H1 (cell line): ENCODE results near the gene GNG13. TPM values are rescaled to one million over a fixed set of nuclear protein-coding genes. Genes with fewer than 3 reads are reported as not detected.

Source experiments
- CTCF ChIA-PET: fragments of 300-600 bp; sonication (Branson Sonifier 250); formaldehyde crosslinking; loops from one replicate; lab custom pipeline; 2021; ENCODE audit not compliant: partially characterized antibody; lab: Charles Lee
- POLR2A ChIA-PET: fragments of 300-600 bp; sonication (Branson Sonifier 250); formaldehyde crosslinking; loops from one replicate; lab custom pipeline; 2021; ENCODE audit warnings: inconsistent platforms; ENCODE audit not compliant: partially characterized antibody; lab: Charles Lee
- DNase-seq, 2 experiments: peaks; one replicate each; pipeline versions ENCODE4 v3.0.0 to v3.0.0-alpha.2; 2010 to 2022; ENCODE audit warnings: low spot score in 2 of 2, low read depth in 1 of 2, mixed read lengths in 1 of 2
- FAIRE-seq: peaks from 2 replicates; lab custom pipeline; 2011; peaks lifted over from hg19 to GRCh38; lab: Jason Lieb, UNC
- H2AFZ ChIP-seq: 2 replicates; pipeline ENCODE4 v1.8.1; 2012; ENCODE audit warnings: low read length, inconsistent platforms
- H2AK5ac ChIP-seq: 2 replicates; pipeline ENCODE4 v1.6.1; 2013; ENCODE audit warnings: low read depth, low read length
- H2BK120ac ChIP-seq: replicated peaks from 2 replicates; pipeline ENCODE3; 2013; ENCODE audit warnings: low read depth, low read length, inconsistent platforms
- H2BK12ac ChIP-seq: 2 replicates; pipeline ENCODE4 v1.6.1; 2013; ENCODE audit warnings: low read depth, low read length
- H2BK15ac ChIP-seq: 2 replicates; pipeline ENCODE4 v1.6.1; 2013; ENCODE audit warnings: low read length
- H2BK20ac ChIP-seq: 2 replicates; pipeline ENCODE4 v1.6.1; 2013; ENCODE audit warnings: low read length
- H2BK5ac ChIP-seq: 2 replicates; pipeline ENCODE4 v1.6.1; 2013; ENCODE audit warnings: low read depth, low read length
- H3K14ac ChIP-seq: 2 replicates; pipeline ENCODE4 v1.6.1; 2013; ENCODE audit warnings: inconsistent platforms; ENCODE audit not compliant: insufficient read length
- H3K18ac ChIP-seq: 2 replicates; pipeline ENCODE4 v1.6.1; 2013; ENCODE audit warnings: low read length; ENCODE audit errors: extremely low read depth
- H3K23ac ChIP-seq: 2 replicates; pipeline ENCODE4 v1.6.1; 2013; ENCODE audit warnings: inconsistent platforms; ENCODE audit not compliant: insufficient read length
- H3K23me2 ChIP-seq: 2 replicates; pipeline ENCODE4 v1.6.1; 2013; ENCODE audit warnings: low read depth, low read length
- H3K27ac ChIP-seq: 2 replicates; pipeline ENCODE4 v1.6.1; 2011; ENCODE audit warnings: low read depth, low read length, inconsistent platforms
- H3K27me3 ChIP-seq, 4 experiments: replicated peaks in 1 of 4; 1 replicate in 1 of 4; 2 replicates in 3 of 4; pipeline versions ENCODE4 v1.6.1 to v1.8.1; 2011 to 2013; ENCODE audit warnings: low read length in 3 of 4, mild to moderate bottlenecking in 3 of 4, inconsistent platforms in 2 of 4, mixed read lengths in 2 of 4, moderate library complexity in 1 of 4; ENCODE audit not compliant: control insufficient read depth in 3 of 4, insufficient read depth in 3 of 4; ENCODE audit errors: extremely low read depth in 1 of 4
- H3K36me3 ChIP-seq, 4 experiments: 2 replicates each; pipeline versions ENCODE4 v1.6.1 to v1.8.1; 2011 to 2013; ENCODE audit warnings: mild to moderate bottlenecking in 4 of 4, low read length in 3 of 4, moderate library complexity in 2 of 4, control low read depth in 1 of 4, inconsistent platforms in 1 of 4; ENCODE audit not compliant: insufficient read depth in 4 of 4, control insufficient read depth in 2 of 4
- H3K4ac ChIP-seq: replicated peaks from 2 replicates; pipeline ENCODE3; 2013; ENCODE audit warnings: low read length, low read depth, mixed read lengths, inconsistent platforms; ENCODE audit not compliant: insufficient read length
- H3K4me1 ChIP-seq, 4 experiments: replicated peaks in 1 of 4; 1 replicate in 1 of 4; 2 replicates in 3 of 4; pipeline versions ENCODE4 v1.6.1 to v1.8.1; 2011 to 2013; ENCODE audit warnings: low read length in 3 of 4, inconsistent platforms in 2 of 4, mixed read lengths in 1 of 4; ENCODE audit not compliant: insufficient read depth in 4 of 4, control insufficient read depth in 3 of 4
- H3K4me2 ChIP-seq, 2 experiments: 2 replicates each; pipeline versions ENCODE4 v1.6.1 to v1.8.1; 2011 to 2013; ENCODE audit warnings: low read depth in 2 of 2, low read length in 2 of 2, control low read depth in 1 of 2, inconsistent platforms in 1 of 2, mild to moderate bottlenecking in 1 of 2; ENCODE audit not compliant: insufficient read depth in 1 of 2
- H3K4me3 ChIP-seq, 4 experiments: fragments of 200-600, 300-600 bp in 1 of 4; sonication (generic), shearing (Covaris generic), sonication (Bioruptor Twin) in 1 of 4; 2 replicates each; pipeline versions ENCODE4 v1.5.1 to v1.8.1; 2011 to 2016; ENCODE audit warnings: low read length in 4 of 4, low read depth in 3 of 4, control low read depth in 2 of 4, inconsistent platforms in 2 of 4, mild to moderate bottlenecking in 2 of 4, mixed read lengths in 1 of 4, moderate library complexity in 1 of 4; ENCODE audit not compliant: insufficient read depth in 2 of 4; ENCODE audit errors: extremely low read depth in 1 of 4
- H3K56ac ChIP-seq: replicated peaks from 2 replicates; pipeline ENCODE3; 2013; ENCODE audit warnings: low read depth, mild to moderate bottlenecking, mixed read lengths, low read length, inconsistent platforms; ENCODE audit not compliant: insufficient read length
- H3K79me1 ChIP-seq: 2 replicates; pipeline ENCODE4 v1.6.1; 2013; ENCODE audit warnings: low read depth, low read length, control low read depth
- H3K79me2 ChIP-seq, 2 experiments: 2 replicates each; pipeline versions ENCODE4 v1.6.1 to v1.8.1; 2012 to 2013; ENCODE audit warnings: low read length in 2 of 2, mild to moderate bottlenecking in 2 of 2, inconsistent platforms in 1 of 2; ENCODE audit not compliant: insufficient read depth in 2 of 2, control insufficient read depth in 1 of 2
- H3K9ac ChIP-seq, 4 experiments: replicated peaks in 1 of 4; 1 replicate in 1 of 4; 2 replicates in 3 of 4; pipeline versions ENCODE4 v1.6.1 to v1.8.1; 2011 to 2013; ENCODE audit warnings: low read depth in 3 of 4, low read length in 3 of 4, control low read depth in 2 of 4, mild to moderate bottlenecking in 2 of 4, moderate library complexity in 2 of 4, inconsistent platforms in 1 of 4; ENCODE audit errors: extremely low read depth in 1 of 4
- H3K9me3 ChIP-seq, 2 experiments: 2 replicates each; pipeline versions ENCODE4 v1.6.1 to v1.8.1; 2012 to 2013; ENCODE audit warnings: mild to moderate bottlenecking in 2 of 2, moderate library complexity in 2 of 2, control low read depth in 1 of 2, inconsistent platforms in 1 of 2, low read depth in 1 of 2, low read length in 1 of 2, mixed read lengths in 1 of 2; ENCODE audit not compliant: insufficient read depth in 2 of 2
- H4K20me1 ChIP-seq, 2 experiments: replicated peaks in 1 of 2; 2 replicates each; pipeline versions ENCODE3 to v1.8.1; 2011 to 2013; ENCODE audit warnings: inconsistent platforms in 2 of 2, low read length in 2 of 2, mild to moderate bottlenecking in 1 of 2; ENCODE audit not compliant: insufficient read depth in 2 of 2, control insufficient read depth in 1 of 2
- H4K5ac ChIP-seq: 2 replicates; pipeline ENCODE4 v1.6.1; 2013; ENCODE audit warnings: low read length, low read depth, mixed read lengths, inconsistent platforms; ENCODE audit not compliant: insufficient read length
- H4K8ac ChIP-seq: 2 replicates; pipeline ENCODE4 v1.8.0; 2013; ENCODE audit warnings: mild to moderate bottlenecking, moderate library complexity, low read length, inconsistent platforms; ENCODE audit not compliant: insufficient read depth; ENCODE audit errors: extremely low read depth
- H4K91ac ChIP-seq: replicated peaks from 2 replicates; pipeline ENCODE3; 2013; ENCODE audit warnings: low read length, mixed read lengths, inconsistent platforms; ENCODE audit not compliant: insufficient read length
- CREB1 ChIP-seq: IDR thresholded peaks from 2 replicates; pipeline ENCODE4 v1.6.1; 2012; ENCODE audit warnings: inconsistent platforms
- E2F6 ChIP-seq: IDR thresholded peaks from 2 replicates; pipeline ENCODE4 v1.6.1; 2012; ENCODE audit warnings: inconsistent platforms
- EP300 ChIP-seq, 2 experiments: IDR thresholded peaks; 1 replicate in 1 of 2; 2 replicates in 1 of 2; pipeline ENCODE4 v1.6.1; 2011 to 2012; ENCODE audit warnings: low read depth in 2 of 2, low read length in 2 of 2, mild to moderate bottlenecking in 2 of 2, borderline replicate concordance in 1 of 2, inconsistent platforms in 1 of 2, moderate library complexity in 1 of 2
- FOSL1 ChIP-seq: IDR thresholded peaks from 2 replicates; pipeline ENCODE4 v1.6.1; 2011; ENCODE audit warnings: mild to moderate bottlenecking, low read depth, low read length, moderate library complexity; ENCODE audit not compliant: insufficient read depth
- HDAC6 ChIP-seq: IDR thresholded peaks from one replicate; pipeline ENCODE4 v1.7.1; 2012; ENCODE audit warnings: low read depth, mild to moderate bottlenecking, inconsistent platforms, low read length, moderate library complexity
- POLR2AphosphoS5 ChIP-seq: IDR thresholded peaks from 2 replicates; pipeline ENCODE4 v1.6.1; 2011; ENCODE audit warnings: low read depth, low read length
- POU5F1 ChIP-seq: IDR thresholded peaks from 2 replicates; pipeline ENCODE4 v1.6.1; 2011; ENCODE audit warnings: low read depth, mild to moderate bottlenecking, low read length, moderate library complexity
- SAP30 ChIP-seq: fragments of 300-600 bp; sonication (generic); IDR thresholded peaks from 2 replicates; pipeline ENCODE4 v1.7.1; 2012; ENCODE audit warnings: low read length, moderate library complexity, mild to moderate bottlenecking, inconsistent platforms; ENCODE audit not compliant: insufficient read depth, insufficient replicate concordance
- SIRT6 ChIP-seq: IDR thresholded peaks from one replicate; pipeline ENCODE4 v1.7.1; 2012; ENCODE audit warnings: low read length, inconsistent platforms
- SIX5 ChIP-seq: IDR thresholded peaks from 2 replicates; pipeline ENCODE4 v1.6.1; 2011; ENCODE audit warnings: mild to moderate bottlenecking, low read depth, low read length
- SP1 ChIP-seq: IDR thresholded peaks from 2 replicates; pipeline ENCODE4 v1.6.1; 2011; ENCODE audit warnings: low read depth, low read length
- SP2 ChIP-seq: IDR thresholded peaks from 2 replicates; pipeline ENCODE4 v1.6.1; 2012; ENCODE audit warnings: mild to moderate bottlenecking, low read length, inconsistent platforms
- SP4 ChIP-seq: IDR thresholded peaks from 2 replicates; pipeline ENCODE4 v1.6.1; 2012; ENCODE audit warnings: low read length, inconsistent platforms
- SRF ChIP-seq: IDR thresholded peaks from 2 replicates; pipeline ENCODE4 v1.6.1; 2011; ENCODE audit warnings: mild to moderate bottlenecking, low read depth, low read length, moderate library complexity
- SUZ12 ChIP-seq: fragments of 200-600 bp; sonication (generic); IDR thresholded peaks from 2 replicates; pipeline ENCODE4 v1.6.1; 2012; ENCODE audit warnings: mild to moderate bottlenecking, inconsistent platforms, low read length, moderate library complexity, mixed read lengths
- WGBS, 2 experiments: shearing (Covaris generic) in 1 of 2; methylation state at CpG; one replicate each; pipeline versions ENCODE4 v1.1.6 to v1.1.7; 2013 to 2015; ENCODE audit warnings: low lambda C conversion rate in 2 of 2, mixed read lengths in 2 of 2, inconsistent platforms in 1 of 2, low coverage in 1 of 2, missing lambda C conversion rate in 1 of 2; ENCODE audit not compliant: insufficient replicate concordance in 2 of 2, insufficient coverage in 1 of 2, insufficient read length in 1 of 2; ENCODE audit errors: extremely low coverage in 1 of 2, missing lambda C conversion rate in 1 of 2; 5-methylcytosine and 5-hydroxymethylcytosine counted together
- polyA plus RNA-seq, 7 experiments: library from polyadenylated mRNA; depleted of rRNA in 3 of 7; stranded (reverse) in 5 of 7; unstranded in 2 of 7; fragments of >200 nt in 5 of 7; fragments of 200-250 nt in 2 of 7; gene quantifications; 1 replicate in 5 of 7; 2 replicates in 1 of 7; 4 replicates in 1 of 7; pipeline versions ENCODE4 v1.2.1 to v1.2.3, GENCODE V29; 2011 to 2013; ENCODE audit warnings: missing spikeins in 2 of 7, mixed read lengths in 2 of 7
- total RNA-seq: library from RNA; stranded (reverse); fragmentation: NEBNext Ultra II Directional; extraction: Animal tissue kit (Norgen Biotek cat#: 25700); gene quantifications from 2 replicates; pipeline ENCODE4 v1.2.1, GENCODE V29; 2021

Gene GNG13
- total and polyA plus RNA-seq, 2 of the 8 experiments (the other 6 are each of a cell fraction or from before 2014, with no cell fraction given): not detected

DNA sequence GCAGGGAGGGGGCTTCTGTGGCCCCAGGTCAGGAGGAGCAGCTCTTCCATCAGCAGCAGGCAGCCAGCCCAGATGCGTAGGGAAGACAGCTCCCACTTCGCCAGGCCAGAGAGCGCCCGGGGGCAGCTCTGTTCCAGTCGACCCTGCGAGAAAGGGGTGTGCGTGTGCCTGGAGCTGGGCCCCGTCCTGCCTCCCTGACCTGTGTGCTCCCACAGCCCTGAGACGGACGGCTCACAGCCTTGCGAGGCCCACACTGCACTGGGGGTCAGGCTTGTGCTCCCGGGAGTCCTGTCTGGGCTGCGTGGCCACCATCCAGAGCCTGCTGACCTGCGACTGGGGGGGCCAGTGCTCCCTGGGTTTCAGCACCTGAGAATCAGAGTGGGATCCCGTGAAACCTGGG, 40.5 kb downstream of the GNG13 start:
- no peak for DNase-seq
- H3K14ac ChIP-seq: no peak overlapping the region
- H3K18ac ChIP-seq: no peak overlapping the region
- H3K56ac ChIP-seq: no peak overlapping the region
- ChIA-PET CTCF (interaction anchor here (1.0 to 5.0 kb wide), 6 partner anchors 12 to 48 kb away, joined by 3 to 38 read pairs (median 6); partner anchors contain the start of gene CCDC78), POLR2A (interaction anchor here (0.7 to 2.9 kb wide), 8 partner anchors 8 to 42 kb away, joined by 3 to 8 read pairs (median 5); partner anchors contain the start of gene CIAO3)
- no peaks in the 10 kb centered on the region for H3K27me3 ChIP-seq
- H3K4ac ChIP-seq: no peak overlapping the region
- no peak overlapping the region for H2BK15ac ChIP-seq
- no peaks in the 10 kb centered on the region for H4K20me1 ChIP-seq
- H3K23me2 ChIP-seq: no peaks in the 10 kb centered on the region
- 0 out of 4 replicates have a peak, but pooled peaks cover 0 to 3% of the 10 kb centered on the region in 2 experiments for H3K9me3 ChIP-seq
- no peak overlapping the region for H2BK5ac ChIP-seq
- no peak overlapping the region for H3K27ac ChIP-seq
- H3K79me2 ChIP-seq: no peaks in the 10 kb centered on the region
- H2BK12ac ChIP-seq: no peak overlapping the region
- FAIRE-seq: no peak
- no peak overlapping the region for H3K23ac ChIP-seq
- H4K8ac ChIP-seq: no peak overlapping the region
- H2BK20ac ChIP-seq: no peak overlapping the region
- no peak overlapping the region for H3K4me3 ChIP-seq
- H3K4me1 ChIP-seq: peaks cover 0 to 2% (median 0%) of the 10 kb centered on the region in 4 experiments; a peak in 1 of 7 replicates
- H4K5ac ChIP-seq: no peak overlapping the region
- 0 out of 2 replicates have a peak overlapping the region, but pooled peaks have one; percentile 1 for H2AK5ac ChIP-seq
- H2AFZ ChIP-seq: no peak overlapping the region
- 89% methylated on average over 14 of the region's 15 CpGs; no CpG with 5 or more reads in 1 of the 2 experiments for WGBS, 2 experiments
- H3K79me1 ChIP-seq: no peaks in the 10 kb centered on the region
- no peak overlapping the region for H3K9ac ChIP-seq
- no peak overlapping the region for H4K91ac ChIP-seq
- H3K4me2 ChIP-seq: no peak overlapping the region
- no peaks in the 10 kb centered on the region for H3K36me3 ChIP-seq
- no peak overlapping the region for H2BK120ac ChIP-seq
- TF ChIP-seq HDAC6 (no peak), POLR2AphosphoS5 (no peak), POU5F1 (no peak), SAP30 (no peak), SP2 (no peak), SP1 (no peak), SRF (no peak), SUZ12 (no peak), FOSL1 (no peak), SIRT6 (no peak), CREB1 (no peak), SP4 (no peak), E2F6 (no peak), SIX5 (no peak), EP300 (IDR thresholded peaks at IDR 0.05; ENCODE audit: borderline replicate concordance in 1 of 2, low read depth in 2 of 2, low read length in 2 of 2) (no peak)
